Mammary epithelial cell (primary cell): ENCODE measurements around the gene ZNG1A.
"Not testable (repeated sequence)": the region's sequence is repeated elsewhere in the genome, so short reads cannot be mapped to it uniquely, and the experiment has no call there.

Source experiments
- CTCF ChIP-seq, 2 donors: IDR thresholded peaks in 1 of 2; conservative IDR thresholded peaks in 1 of 2; 2 replicates each; pipeline ENCODE4 v1.5.1; 2011 to 2012; ENCODE audit warnings: inconsistent platforms in 2 of 2, low read length in 2 of 2, mild to moderate bottlenecking in 2 of 2, control low read depth in 1 of 2, low read depth in 1 of 2; ENCODE audit not compliant: insufficient read depth in 1 of 2; ENCODE audit errors: extremely low read depth in 1 of 2
- EZH2 ChIP-seq: IDR thresholded peaks from 2 replicates; pipeline ENCODE4 v1.6.1; 2012; ENCODE audit warnings: low read length, inconsistent platforms, borderline replicate concordance

- TF ChIP-seq CTCF (conservative IDR thresholded peaks at IDR 0.05 in 1 of 2, IDR thresholded peaks at IDR 0.05 in 1 of 2; ENCODE audit: extremely low read depth in 1 of 2, insufficient read depth in 1 of 2, low read depth in 1 of 2, low read length in 2 of 2); EZH2: not testable (repeated sequence)
Observed at GRCh38 chr9:73900-74525, 104.8 kb downstream of the ZNG1A start.
